Neuronal stem cell (in vitro differentiated cells): Measurements from ENCODE around the gene ZNF81.

Experiments used
- DNase-seq: peaks from one replicate; pipeline ENCODE4 v3.0.0-alpha.2; 2013; ENCODE audit warnings: low spot score
- H2AFZ ChIP-seq: one replicate; pipeline ENCODE4 v1.6.1; 2013; ENCODE audit warnings: mild to moderate bottlenecking, low read length, inconsistent platforms
- H2AK5ac ChIP-seq: 2 replicates; pipeline ENCODE4 v1.6.1; 2013; ENCODE audit warnings: low read depth, mild to moderate bottlenecking, inconsistent platforms, low read length, moderate library complexity, mixed read lengths
- H2BK120ac ChIP-seq: 2 replicates; pipeline ENCODE4 v1.6.1; 2013; ENCODE audit warnings: low read depth, mild to moderate bottlenecking, inconsistent platforms, low read length, moderate library complexity, mixed read lengths
- H2BK12ac ChIP-seq: one replicate; pipeline ENCODE4 v1.6.1; 2013; ENCODE audit warnings: low read length, inconsistent platforms
- H2BK15ac ChIP-seq: 2 replicates; pipeline ENCODE4 v1.6.1; 2013; ENCODE audit warnings: mild to moderate bottlenecking, low read length, inconsistent platforms, mixed read lengths
- H2BK5ac ChIP-seq: one replicate; pipeline ENCODE4 v1.6.1; 2013; ENCODE audit warnings: inconsistent platforms, mild to moderate bottlenecking, low read length, moderate library complexity
- H3K14ac ChIP-seq: one replicate; pipeline ENCODE4 v1.6.1; 2013; ENCODE audit warnings: low read length, inconsistent platforms
- H3K18ac ChIP-seq: 2 replicates; pipeline ENCODE4 v1.6.1; 2013; ENCODE audit warnings: low read length, inconsistent platforms
- H3K23ac ChIP-seq: 2 replicates; pipeline ENCODE4 v1.6.1; 2013; ENCODE audit warnings: low read depth, mild to moderate bottlenecking, mixed read lengths, low read length, inconsistent platforms; ENCODE audit not compliant: poor library complexity
- H3K27ac ChIP-seq: replicated peaks from 3 replicates; pipeline ENCODE4 v1.5.1; 2013; ENCODE audit warnings: low read length, inconsistent platforms
- H3K27me3 ChIP-seq, 3 experiments: 2 replicates each; pipeline ENCODE4 v1.6.1; 2013; ENCODE audit warnings: low read length in 3 of 3, mild to moderate bottlenecking in 2 of 3, inconsistent platforms in 1 of 3, low read depth in 1 of 3, mixed read lengths in 1 of 3, moderate library complexity in 1 of 3; ENCODE audit not compliant: control insufficient read depth in 3 of 3, insufficient read depth in 3 of 3
- H3K36me3 ChIP-seq, 2 donors: replicated peaks in 1 of 2; 2 replicates each; pipeline ENCODE4 v1.6.1; 2013; ENCODE audit warnings: low read length in 2 of 2; ENCODE audit not compliant: control insufficient read depth in 2 of 2, insufficient read depth in 2 of 2
- H3K4ac ChIP-seq: 2 replicates; pipeline ENCODE4 v1.6.1; 2013; ENCODE audit warnings: inconsistent platforms, mild to moderate bottlenecking, low read length, moderate library complexity
- H3K4me1 ChIP-seq, 2 donors: 1 replicate in 1 of 2; 2 replicates in 1 of 2; pipeline ENCODE4 v1.6.1; 2013; ENCODE audit warnings: low read length in 2 of 2, low read depth in 1 of 2; ENCODE audit not compliant: control insufficient read depth in 2 of 2, insufficient read depth in 1 of 2
- H3K4me2 ChIP-seq: one replicate; pipeline ENCODE4 v1.6.1; 2013; ENCODE audit warnings: mild to moderate bottlenecking, low read length, inconsistent platforms; ENCODE audit not compliant: insufficient read depth, poor library complexity, severe bottlenecking
- H3K4me3 ChIP-seq, 2 donors: 2 replicates each; pipeline ENCODE4 v1.5.1; 2013; ENCODE audit warnings: low read length in 2 of 2, mild to moderate bottlenecking in 2 of 2, inconsistent platforms in 1 of 2, moderate library complexity in 1 of 2
- H3K79me1 ChIP-seq: one replicate; pipeline ENCODE4 v1.6.1; 2013; ENCODE audit warnings: low read depth, mild to moderate bottlenecking, inconsistent platforms, low read length, moderate library complexity
- H3K9ac ChIP-seq: one replicate; pipeline ENCODE4 v1.6.1; 2013; ENCODE audit warnings: mild to moderate bottlenecking, low read depth, low read length, inconsistent platforms; ENCODE audit not compliant: poor library complexity
- H3K9me3 ChIP-seq, 2 donors: replicated peaks in 1 of 2; 2 replicates each; pipeline versions ENCODE3 to v1.6.1; 2013; ENCODE audit warnings: low read length in 2 of 2, mild to moderate bottlenecking in 2 of 2, inconsistent platforms in 1 of 2, low read depth in 1 of 2, mixed read lengths in 1 of 2, moderate library complexity in 1 of 2; ENCODE audit not compliant: control insufficient read depth in 2 of 2, insufficient read depth in 1 of 2
- H4K8ac ChIP-seq: one replicate; pipeline ENCODE4 v1.6.1; 2013; ENCODE audit warnings: low read depth, mild to moderate bottlenecking, inconsistent platforms, low read length, moderate library complexity
- H4K91ac ChIP-seq: one replicate; pipeline ENCODE4 v1.6.1; 2013; ENCODE audit warnings: low read length, low read depth, mild to moderate bottlenecking, inconsistent platforms; ENCODE audit not compliant: poor library complexity
- WGBS, 2 donors: extraction: QIAGEN DNeasy Blood & Tissue Kit; methylation state at CpG; one replicate each; pipeline ENCODE4 v1.1.7; 2013; ENCODE audit warnings: missing lambda C conversion rate in 2 of 2, mixed read lengths in 1 of 2; ENCODE audit not compliant: insufficient read length in 2 of 2, insufficient replicate concordance in 1 of 2; ENCODE audit errors: extremely low coverage in 2 of 2; 5-methylcytosine and 5-hydroxymethylcytosine counted together

Gene ZNF81

GRCh38 chrX:47862680-47863079, 26.0 kb downstream of the ZNF81 start:
- no peak overlapping the region for H3K4ac ChIP-seq
- H3K36me3 ChIP-seq = no peaks in the 10 kb centered on the region
- H3K27me3 ChIP-seq = no peaks in the 10 kb centered on the region
- no peaks in the 10 kb centered on the region for H3K9me3 ChIP-seq
- no peak overlapping the region for H2AFZ ChIP-seq
- H2AK5ac ChIP-seq = no peak overlapping the region
- H3K4me3 ChIP-seq = no peak overlapping the region
- H2BK120ac ChIP-seq = no peak overlapping the region
- no peak overlapping the region for H2BK5ac ChIP-seq
- H4K8ac ChIP-seq = no peak overlapping the region
- no peak overlapping the region for H3K18ac ChIP-seq
- H3K4me1 ChIP-seq = no peaks in the 10 kb centered on the region
- H2BK15ac ChIP-seq = no peak overlapping the region
- no peak overlapping the region for H3K9ac ChIP-seq
- no peak overlapping the region for H3K14ac ChIP-seq
- no peak overlapping the region for H2BK12ac ChIP-seq
- no peaks in the 10 kb centered on the region for H3K79me1 ChIP-seq
- no peak overlapping the region for H3K4me2 ChIP-seq
- DNase-seq = no peak
- H3K27ac ChIP-seq = no peak overlapping the region
- WGBS, 2 donors = no CpG with 5 or more reads among the region's 2 CpGs
- no peak overlapping the region for H3K23ac ChIP-seq
- H4K91ac ChIP-seq = no peak overlapping the region

GRCh38 chrX:47863187-47863586, 26.5 kb downstream of the ZNF81 start:
- H3K9ac ChIP-seq = no peak overlapping the region

GRCh38 chrX:47864300-47864699, 27.6 kb downstream of the ZNF81 start:
- Histone ChIP-seq H2BK15ac (no peak overlapping the region), H2BK120ac (no peak overlapping the region), H2BK12ac (no peak overlapping the region), H3K23ac (no peak overlapping the region), H3K18ac (no peak overlapping the region), H2AK5ac (no peak overlapping the region), H2BK5ac (no peak overlapping the region), H4K8ac (no peak overlapping the region), H3K4me1 (no peaks in the 10 kb centered on the region), H3K27ac (no peak overlapping the region), H3K14ac (no peak overlapping the region), H3K4me2 (no peak overlapping the region), H3K27me3 (no peaks in the 10 kb centered on the region), H3K36me3 (no peaks in the 10 kb centered on the region), H3K79me1 (no peaks in the 10 kb centered on the region), H2AFZ (no peak overlapping the region), H3K4me3 (no peak overlapping the region), H3K4ac (no peak overlapping the region), H3K9ac (no peak overlapping the region), H3K9me3 (no peaks in the 10 kb centered on the region), H4K91ac (no peak overlapping the region)
- WGBS, 2 donors = no CpG with 5 or more reads among the region's 3 CpGs
- DNase-seq = no peak

More at GRCh38 chrX:47863187-47863586, 26.5 kb downstream of the ZNF81 start:
- no peak overlapping the region for H3K18ac ChIP-seq
- H3K79me1 ChIP-seq = no peaks in the 10 kb centered on the region
- H2BK5ac ChIP-seq = no peak overlapping the region
- no peak overlapping the region for H3K4me3 ChIP-seq
- H3K4me2 ChIP-seq = no peak overlapping the region
- no peak overlapping the region for H3K27ac ChIP-seq
- DNase-seq = no peak
- H3K27me3 ChIP-seq = no peaks in the 10 kb centered on the region
- H2BK120ac ChIP-seq = no peak overlapping the region
- no peak overlapping the region for H3K4ac ChIP-seq
- H3K14ac ChIP-seq = no peak overlapping the region
- no peak overlapping the region for H2AFZ ChIP-seq
- no peak overlapping the region for H2BK15ac ChIP-seq
- H3K23ac ChIP-seq = no peak overlapping the region
- H3K9me3 ChIP-seq = no peaks in the 10 kb centered on the region
- no peak overlapping the region for H2BK12ac ChIP-seq
- H4K8ac ChIP-seq = no peak overlapping the region
- no peaks in the 10 kb centered on the region for H3K4me1 ChIP-seq
- no peaks in the 10 kb centered on the region for H3K36me3 ChIP-seq
- no peak overlapping the region for H4K91ac ChIP-seq
- H2AK5ac ChIP-seq = no peak overlapping the region
- WGBS, 2 donors = no CpG with 5 or more reads among the region's 2 CpGs

GRCh38 chrX:47864785-47865184, 28.1 kb downstream of the ZNF81 start:
- no peak overlapping the region for H3K4me2 ChIP-seq
- H3K27ac ChIP-seq = no peak overlapping the region
- no peak for DNase-seq
- no peak overlapping the region for H3K4me3 ChIP-seq
- H3K36me3 ChIP-seq = no peaks in the 10 kb centered on the region
- WGBS, 2 donors = no CpG with 5 or more reads among the region's 1 CpG
- no peak overlapping the region for H3K14ac ChIP-seq
- no peak overlapping the region for H3K4ac ChIP-seq
- H3K79me1 ChIP-seq = no peaks in the 10 kb centered on the region
- H2BK120ac ChIP-seq = no peak overlapping the region
- H3K4me1 ChIP-seq = no peaks in the 10 kb centered on the region
- H2BK15ac ChIP-seq = no peak overlapping the region
- no peak overlapping the region for H3K18ac ChIP-seq
- no peak overlapping the region for H3K23ac ChIP-seq
- no peaks in the 10 kb centered on the region for H3K27me3 ChIP-seq
- H2AFZ ChIP-seq = no peak overlapping the region
- H2BK12ac ChIP-seq = no peak overlapping the region
- H4K91ac ChIP-seq = no peak overlapping the region
- H2BK5ac ChIP-seq = no peak overlapping the region
- H3K9ac ChIP-seq = no peak overlapping the region
- H3K9me3 ChIP-seq = no peaks in the 10 kb centered on the region
- H4K8ac ChIP-seq = no peak overlapping the region
- no peak overlapping the region for H2AK5ac ChIP-seq
